ENCODE data around the gene DGLUCY. TPM values are rescaled to one million over a fixed set of nuclear protein-coding genes. Genes with fewer than 3 reads are reported as not detected.

Gene DGLUCY
- total RNA-seq, 1 donor, result 39.7 TPM

- DNase-seq (ENCODE audit: low read depth), result no peak
- TF ChIP-seq CTCF (IDR thresholded peaks at IDR 0.05; ENCODE audit: insufficient read depth, low read depth, low read length), result no peak
- no peak overlapping the region for H3K4me3 ChIP-seq (ENCODE audit: low read depth, low read length)
Observed at GRCh38 chr14:91267965-91268437, 154.1 kb downstream of the DGLUCY start.

DNA sequence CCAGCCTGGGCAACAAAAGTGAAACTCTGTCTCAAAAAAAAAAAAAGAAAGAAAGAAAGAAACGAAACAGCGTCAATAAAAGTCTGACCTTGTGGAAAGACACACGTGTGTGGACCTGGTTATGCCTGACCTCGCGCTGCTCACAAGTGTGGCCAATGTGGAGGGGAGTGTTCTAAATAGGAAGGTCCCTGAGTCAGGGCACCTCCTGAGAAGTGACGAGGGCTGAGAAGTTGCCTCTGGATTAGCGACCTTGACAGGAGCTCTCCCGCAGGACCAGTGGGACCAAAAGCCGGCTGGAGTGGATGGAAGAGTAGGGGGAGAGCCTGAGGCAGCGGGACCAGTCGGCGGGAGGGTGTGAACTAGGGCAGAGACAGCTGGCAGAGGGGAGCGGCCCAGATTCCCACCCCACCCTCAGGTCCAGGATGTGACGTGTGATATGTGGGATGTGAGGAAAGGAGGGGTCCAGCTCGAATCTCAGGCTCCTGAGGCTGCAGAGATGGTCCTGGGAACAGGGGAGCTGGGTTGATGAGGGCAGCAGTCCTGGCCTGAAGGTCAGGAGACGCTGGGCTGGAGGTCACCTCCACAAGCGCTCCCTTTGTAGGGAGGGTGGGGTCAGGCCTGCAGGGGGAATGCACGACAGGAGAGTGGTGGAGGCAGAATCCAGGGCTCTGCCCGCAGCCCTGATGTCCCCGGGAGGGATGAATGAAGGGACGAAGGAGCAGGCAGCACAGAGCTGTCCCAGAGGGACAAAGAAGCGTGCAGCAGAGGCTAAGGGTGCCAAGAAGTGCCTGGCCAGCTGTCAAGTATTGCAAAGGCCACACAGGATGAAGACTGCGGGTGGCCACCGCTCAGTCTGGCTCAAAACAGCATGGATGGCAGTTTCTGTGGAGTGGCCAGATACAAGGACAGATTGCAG, 155.5 kb downstream of the DGLUCY start:
- no peak for TF ChIP-seq CTCF (IDR thresholded peaks at IDR 0.05; ENCODE audit: insufficient read depth, low read depth, low read length)
- DNase-seq (ENCODE audit: low read depth), result no peak

GRCh38 chr14:91270188-91270587, 156.3 kb downstream of the DGLUCY start:
- TF ChIP-seq CTCF (IDR thresholded peaks at IDR 0.05; ENCODE audit: insufficient read depth, low read depth, low read length), result no peak
- no peak for DNase-seq (ENCODE audit: low read depth)
- no peak overlapping the region for H3K4me3 ChIP-seq (ENCODE audit: low read depth, low read length)

More for the DNA sequence above, 155.5 kb downstream of the DGLUCY start:
- no peak overlapping the region for H3K4me3 ChIP-seq (ENCODE audit: low read depth, low read length)

DNA sequence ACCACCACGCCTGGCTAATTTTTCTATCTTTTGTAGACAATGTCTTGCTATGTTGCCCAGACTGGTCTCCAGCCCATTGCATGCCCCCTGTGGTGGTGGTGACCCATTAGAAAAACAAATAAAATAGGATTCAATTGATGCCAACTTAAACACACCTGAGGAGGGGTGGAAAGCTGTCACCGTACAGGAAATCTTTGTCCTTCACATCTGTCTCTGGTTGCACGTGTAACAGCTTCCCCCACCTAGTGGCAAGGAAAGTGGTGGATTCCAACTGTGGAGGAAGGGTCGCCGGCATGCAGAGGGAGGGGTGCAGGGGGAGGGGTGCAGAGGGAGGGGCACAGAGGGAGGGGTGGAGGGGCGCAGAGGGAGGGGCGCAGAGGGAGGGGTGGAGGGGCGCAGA, 156.7 kb downstream of the DGLUCY start:
- H3K4me3 ChIP-seq (ENCODE audit: low read depth, low read length), result no peak overlapping the region
- TF ChIP-seq CTCF (IDR thresholded peaks at IDR 0.05; ENCODE audit: insufficient read depth, low read depth, low read length), result no peak
- no peak for DNase-seq (ENCODE audit: low read depth)

- no peak for DNase-seq (ENCODE audit: low read depth)
- TF ChIP-seq CTCF (IDR thresholded peaks at IDR 0.05; ENCODE audit: insufficient read depth, low read depth, low read length), result no peak
- no peak overlapping the region for H3K4me3 ChIP-seq (ENCODE audit: low read depth, low read length)
Observed at GRCh38 chr14:91271639-91272038, 157.8 kb downstream of the DGLUCY start.

DNA sequence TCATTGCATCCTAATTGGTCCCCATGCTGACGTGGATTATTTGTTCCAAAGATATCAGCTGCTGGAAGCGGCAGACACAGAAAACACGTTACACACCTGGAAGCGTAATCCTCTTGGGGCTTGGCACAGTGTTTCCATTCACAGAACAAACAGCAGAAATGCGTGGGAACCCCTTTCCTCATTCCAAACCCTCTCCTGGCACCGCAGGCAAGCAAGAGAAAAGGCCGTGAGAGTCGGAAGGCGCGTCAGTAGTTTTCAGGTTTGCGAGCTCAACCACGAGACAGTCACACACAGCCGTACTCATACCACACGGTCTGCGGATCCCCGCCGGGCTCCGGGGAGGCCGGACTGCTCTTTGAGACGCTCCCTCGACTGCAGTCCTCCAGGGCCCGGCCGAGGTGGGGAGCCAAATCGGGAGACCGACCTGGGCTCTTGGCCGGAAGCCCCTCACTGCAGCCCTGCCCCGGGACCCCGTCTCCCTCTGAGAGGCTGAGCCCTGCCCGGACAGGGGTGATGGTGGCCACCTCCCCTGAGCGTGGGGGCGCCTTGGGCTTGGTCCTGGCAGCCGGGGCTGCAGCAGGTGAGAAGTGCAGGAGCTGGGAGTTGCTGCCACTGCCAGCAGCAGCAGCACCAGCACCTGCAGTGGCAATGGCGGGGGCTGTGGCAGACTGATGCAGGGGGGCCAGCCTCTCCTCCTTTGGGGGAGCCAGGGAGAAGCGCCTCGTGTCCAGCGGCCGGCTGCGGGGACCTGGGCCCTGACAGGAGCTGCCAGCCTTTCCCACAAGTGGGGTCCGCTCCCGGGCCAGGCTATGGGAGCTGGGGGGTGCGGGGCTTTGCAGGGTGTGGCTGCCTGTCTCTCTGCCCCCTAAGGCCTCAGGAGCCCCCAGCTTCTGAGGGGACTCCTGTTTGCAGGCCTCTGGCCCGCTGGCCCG, 158.7 kb downstream of the DGLUCY start:
- DNase-seq (ENCODE audit: low read depth), result no peak
- TF ChIP-seq CTCF (IDR thresholded peaks at IDR 0.05; ENCODE audit: insufficient read depth, low read depth, low read length), result no peak
- H3K4me3 ChIP-seq (ENCODE audit: low read depth, low read length), result no peak overlapping the region
